Glutamatergic neuron (in vitro differentiated cells): ENCODE data around the gene KIFAP3. TPM values are rescaled to one million over a fixed set of nuclear protein-coding genes. Genes with fewer than 3 reads are reported as not detected.

Source experiments
- DNase-seq: peaks from one replicate; pipeline ENCODE4 v3.0.0; 2022
- H3K27ac Mint-ChIP-seq: one replicate; pipeline ENCODE4 v1.8.0; 2020; ENCODE audit warnings: mild to moderate bottlenecking, mixed read lengths, inconsistent platforms; ENCODE audit not compliant: unreplicated experiment
- H3K27me3 Mint-ChIP-seq: one replicate; pipeline ENCODE4 v1.8.0; 2020; ENCODE audit warnings: mild to moderate bottlenecking, moderate library complexity, mixed read lengths, inconsistent platforms; ENCODE audit not compliant: unreplicated experiment
- H3K36me3 Mint-ChIP-seq: one replicate; pipeline ENCODE4 v1.8.0; 2020; ENCODE audit warnings: mild to moderate bottlenecking, mixed read lengths, inconsistent platforms; ENCODE audit not compliant: unreplicated experiment
- H3K4me1 Mint-ChIP-seq: one replicate; pipeline ENCODE4 v1.8.0; 2020; ENCODE audit warnings: mild to moderate bottlenecking, low read depth, mixed read lengths, inconsistent platforms; ENCODE audit not compliant: unreplicated experiment
- H3K4me3 Mint-ChIP-seq: one replicate; pipeline ENCODE4 v1.8.0; 2020; ENCODE audit warnings: mild to moderate bottlenecking, mixed read lengths, inconsistent platforms; ENCODE audit not compliant: unreplicated experiment
- H3K9me3 Mint-ChIP-seq: one replicate; pipeline ENCODE4 v1.8.0; 2020; ENCODE audit warnings: mild to moderate bottlenecking, moderate library complexity, mixed read lengths, inconsistent platforms; ENCODE audit not compliant: unreplicated experiment
- CTCF ChIP-seq: fragments of 200-600 bp; sonication (generic); IDR thresholded peaks from one replicate; pipeline ENCODE4 v1.5.0; 2021; ENCODE audit not compliant: partially characterized antibody, unreplicated experiment
- total RNA-seq: library from RNA; stranded (reverse); fragmentation: NEBNext Ultra II Directional; extraction: Animal tissue kit (Norgen Biotek cat#: 25700); gene quantifications from one replicate; pipeline ENCODE4 v1.2.1, GENCODE V29; 2021; ENCODE audit not compliant: unreplicated experiment

Gene KIFAP3
- total RNA-seq, 1 donor from 2014 or later = 61.6 TPM

GRCh38 chr1:169985757-169986156 lies 88.7 kb downstream of the KIFAP3 start:
- no peak for DNase-seq
- H3K9me3 Mint-ChIP-seq = no peaks in the 10 kb centered on the region
- H3K4me3 Mint-ChIP-seq = no peak overlapping the region
- H3K36me3 Mint-ChIP-seq = no peaks in the 10 kb centered on the region
- no peaks in the 10 kb centered on the region for H3K27me3 Mint-ChIP-seq
- TF ChIP-seq CTCF = no peak
- no peaks in the 10 kb centered on the region for H3K4me1 Mint-ChIP-seq
- no peak overlapping the region for H3K27ac Mint-ChIP-seq

- TF ChIP-seq CTCF = no peak
- H3K4me1 Mint-ChIP-seq = no peaks in the 10 kb centered on the region
- DNase-seq = no peak
- no peak overlapping the region for H3K27ac Mint-ChIP-seq
- H3K4me3 Mint-ChIP-seq = no peak overlapping the region
- H3K36me3 Mint-ChIP-seq = no peaks in the 10 kb centered on the region
- no peaks in the 10 kb centered on the region for H3K27me3 Mint-ChIP-seq
- H3K9me3 Mint-ChIP-seq = no peaks in the 10 kb centered on the region
Measured at GRCh38 chr1:169974067-169974466, 100.4 kb downstream of the KIFAP3 start.

GRCh38 chr1:169970114-169970513 lies 104.4 kb downstream of the KIFAP3 start:
- Mint-ChIP-seq H3K4me3 (no peak overlapping the region), H3K27me3 (no peaks in the 10 kb centered on the region), H3K9me3 (no peaks in the 10 kb centered on the region), H3K36me3 (no peaks in the 10 kb centered on the region), H3K27ac (no peak overlapping the region), H3K4me1 (no peaks in the 10 kb centered on the region)
- no peak for DNase-seq
- no peak for TF ChIP-seq CTCF

GRCh38 chr1:169968174-169968573 lies 106.3 kb downstream of the KIFAP3 start:
- no peaks in the 10 kb centered on the region for H3K9me3 Mint-ChIP-seq
- no peaks in the 10 kb centered on the region for H3K27me3 Mint-ChIP-seq
- H3K4me1 Mint-ChIP-seq = no peaks in the 10 kb centered on the region
- DNase-seq = no peak
- no peak overlapping the region for H3K4me3 Mint-ChIP-seq
- no peak for TF ChIP-seq CTCF
- no peak overlapping the region for H3K27ac Mint-ChIP-seq
- no peaks in the 10 kb centered on the region for H3K36me3 Mint-ChIP-seq

- H3K9me3 Mint-ChIP-seq = no peaks in the 10 kb centered on the region
- no peaks in the 10 kb centered on the region for H3K27me3 Mint-ChIP-seq
- no peaks in the 10 kb centered on the region for H3K4me1 Mint-ChIP-seq
- H3K27ac Mint-ChIP-seq = no peak overlapping the region
- TF ChIP-seq CTCF = no peak
- no peaks in the 10 kb centered on the region for H3K36me3 Mint-ChIP-seq
- H3K4me3 Mint-ChIP-seq = no peak overlapping the region
- no peak for DNase-seq
Measured at GRCh38 chr1:169964206-169964605, 110.3 kb downstream of the KIFAP3 start.
